GM19372 (cell line): ENCODE results near the gene TMEM182.

Experiments used
- ATAC-seq: cut with Tn5 transposase; IDR thresholded peaks from one replicate; pipeline ENCODE4 v1.9.1; 2021; ENCODE audit warnings: mild to moderate bottlenecking, low read depth, moderate library complexity; ENCODE audit not compliant: unreplicated experiment

The TMEM182 gene, protein sequence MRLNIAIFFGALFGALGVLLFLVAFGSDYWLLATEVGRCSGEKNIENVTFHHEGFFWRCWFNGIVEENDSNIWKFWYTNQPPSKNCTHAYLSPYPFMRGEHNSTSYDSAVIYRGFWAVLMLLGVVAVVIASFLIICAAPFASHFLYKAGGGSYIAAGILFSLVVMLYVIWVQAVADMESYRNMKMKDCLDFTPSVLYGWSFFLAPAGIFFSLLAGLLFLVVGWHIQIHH

DNA sequence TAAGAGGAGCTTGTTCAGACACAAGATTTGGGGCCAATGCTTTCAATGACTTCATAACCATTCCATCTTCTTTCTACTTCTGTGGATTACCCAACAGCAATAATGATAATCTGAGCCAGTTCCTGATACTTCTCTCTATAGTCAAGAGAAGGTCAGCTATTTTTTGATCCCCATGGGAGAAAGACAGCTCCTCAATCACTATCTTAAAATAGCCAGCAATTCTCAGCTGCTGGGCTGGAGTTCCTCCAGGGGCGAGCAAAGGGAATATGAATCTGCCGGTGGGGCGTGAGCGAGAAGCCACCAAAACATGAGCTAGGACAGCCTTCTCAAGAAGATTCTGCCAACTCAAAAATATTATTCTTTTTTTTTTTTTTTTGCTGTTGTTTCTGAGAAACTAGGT is at the start of gene TMEM182:
Gene TMEM182, plus strand, starts transcription at position 269 of the 400 bp plus-strand sequence. CDS start 187 bp downstream, outside the sequence.
- ATAC-seq, result no peak

DNA sequence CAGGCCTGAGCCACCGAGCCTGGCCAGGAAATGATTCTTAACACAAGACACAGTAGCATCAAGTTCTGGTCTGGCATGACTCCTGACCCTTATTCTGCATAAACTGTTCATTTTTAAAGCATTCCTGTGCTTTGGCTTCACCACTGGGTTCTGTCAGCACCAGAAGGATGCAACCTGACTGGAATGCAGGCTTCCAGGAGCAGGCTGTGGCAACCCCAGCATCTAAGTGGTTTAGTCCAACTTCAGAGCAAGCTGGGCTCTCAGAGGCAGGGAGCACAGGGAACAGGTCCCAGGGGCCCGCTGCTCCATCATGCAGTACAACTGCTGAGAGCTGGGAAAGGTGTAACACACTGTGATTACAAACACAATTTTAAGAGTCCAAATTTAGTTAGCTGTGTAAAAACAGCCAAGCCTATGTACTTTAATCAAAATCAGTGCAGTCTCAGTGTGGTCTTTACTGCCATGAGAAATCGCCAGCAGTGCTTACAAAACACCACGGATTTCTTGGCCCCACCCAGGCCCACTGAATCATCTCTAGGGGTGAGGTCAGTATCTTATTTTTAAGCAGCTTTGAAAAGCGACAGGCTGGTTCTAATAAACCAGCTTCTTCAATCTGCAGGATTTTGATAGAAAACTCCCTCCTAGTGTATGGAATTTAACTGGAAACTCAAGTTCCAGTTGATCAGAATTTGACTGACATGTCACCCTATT is 44.4 kb upstream of the TMEM182 start:
- no peak for ATAC-seq

DNA sequence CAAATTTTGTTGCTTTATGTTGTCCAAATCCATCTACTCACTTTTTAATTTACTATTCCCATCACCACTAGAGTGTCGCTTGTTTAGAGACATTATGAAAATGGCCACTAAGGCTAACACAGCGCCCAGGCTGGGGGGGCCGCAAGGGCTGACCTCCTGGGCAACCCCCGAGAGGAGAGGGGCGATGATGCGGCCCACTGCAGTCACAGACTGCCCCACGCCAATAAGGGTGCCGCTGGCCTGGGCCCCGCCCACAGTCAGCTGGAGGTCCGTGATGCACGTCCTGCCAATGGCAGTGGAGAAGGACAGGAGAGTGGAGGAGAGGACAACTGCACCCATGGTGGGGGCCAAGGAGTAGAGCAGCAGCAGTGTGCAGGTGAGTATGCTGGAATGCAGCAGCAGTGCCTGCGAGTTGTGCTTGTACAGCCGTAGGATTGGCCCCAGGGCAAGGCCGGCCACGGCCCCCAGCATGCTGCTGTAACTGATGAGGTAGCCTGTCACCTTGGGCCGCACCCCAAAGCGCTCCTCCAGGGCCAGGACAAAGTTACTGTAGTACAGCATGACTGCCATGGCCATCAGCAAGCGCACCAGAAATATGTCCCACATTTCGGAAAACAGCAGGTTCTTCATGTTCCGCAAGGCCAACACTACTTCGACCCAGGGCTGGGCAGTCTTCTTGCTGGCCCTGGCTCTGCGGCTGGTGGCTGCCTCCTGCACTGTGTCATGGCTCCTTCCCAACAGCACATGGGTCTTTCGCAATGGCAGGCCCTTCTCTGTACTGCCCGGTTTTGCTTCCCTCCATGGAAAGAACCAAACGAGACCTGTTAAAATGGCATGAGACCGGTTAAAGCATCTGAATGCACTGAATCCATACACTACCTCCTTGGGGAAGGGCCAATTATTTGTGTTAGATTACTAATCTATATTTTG is 43.2 kb upstream of the TMEM182 start:
- no peak for ATAC-seq

DNA sequence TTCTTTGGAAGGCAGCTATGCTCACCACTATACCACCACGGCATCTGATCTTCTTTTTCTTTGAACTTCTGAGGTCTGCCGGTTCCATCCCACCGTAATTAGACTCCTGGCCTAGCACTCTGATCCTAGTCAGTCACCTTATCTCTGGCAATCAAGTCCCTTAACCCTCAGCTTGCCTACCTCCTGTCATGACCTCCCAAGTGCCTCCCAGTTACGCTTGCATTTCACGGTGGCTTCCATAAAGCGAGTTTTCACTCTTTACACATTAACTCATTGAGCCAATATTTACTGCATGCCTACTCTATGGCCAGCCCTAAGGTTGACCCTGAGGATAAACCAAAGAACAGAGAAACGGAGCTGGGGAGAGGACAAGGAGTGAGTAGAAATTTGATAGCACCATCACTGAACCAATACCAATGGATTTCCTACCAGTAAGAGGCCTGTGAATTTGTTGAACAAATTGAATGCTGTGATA is 37.8 kb upstream of the TMEM182 start:
- ATAC-seq, result no peak

DNA sequence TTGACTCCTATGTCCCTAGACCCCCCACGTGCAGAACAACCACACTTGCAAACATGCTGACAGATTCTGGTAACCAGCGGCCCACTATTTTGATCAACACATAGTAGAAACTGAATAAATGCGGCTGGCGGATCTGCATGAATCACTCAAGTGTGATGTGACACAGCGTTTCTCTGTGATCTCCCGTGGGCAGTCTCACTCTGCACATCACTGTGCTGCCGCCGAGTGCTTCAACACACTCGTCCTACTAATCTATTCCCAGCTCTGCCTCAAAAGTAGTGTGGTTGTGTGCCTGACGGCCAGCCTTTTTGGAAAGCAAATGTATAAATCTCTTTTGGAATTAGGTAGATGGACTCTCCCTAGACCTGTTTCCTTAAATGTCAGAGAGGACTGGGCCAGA is 37.3 kb upstream of the TMEM182 start:
- ATAC-seq, result no peak

GRCh38 chr2:102726128-102727087 is 35.4 kb upstream of the TMEM182 start:
- no peak for ATAC-seq

DNA sequence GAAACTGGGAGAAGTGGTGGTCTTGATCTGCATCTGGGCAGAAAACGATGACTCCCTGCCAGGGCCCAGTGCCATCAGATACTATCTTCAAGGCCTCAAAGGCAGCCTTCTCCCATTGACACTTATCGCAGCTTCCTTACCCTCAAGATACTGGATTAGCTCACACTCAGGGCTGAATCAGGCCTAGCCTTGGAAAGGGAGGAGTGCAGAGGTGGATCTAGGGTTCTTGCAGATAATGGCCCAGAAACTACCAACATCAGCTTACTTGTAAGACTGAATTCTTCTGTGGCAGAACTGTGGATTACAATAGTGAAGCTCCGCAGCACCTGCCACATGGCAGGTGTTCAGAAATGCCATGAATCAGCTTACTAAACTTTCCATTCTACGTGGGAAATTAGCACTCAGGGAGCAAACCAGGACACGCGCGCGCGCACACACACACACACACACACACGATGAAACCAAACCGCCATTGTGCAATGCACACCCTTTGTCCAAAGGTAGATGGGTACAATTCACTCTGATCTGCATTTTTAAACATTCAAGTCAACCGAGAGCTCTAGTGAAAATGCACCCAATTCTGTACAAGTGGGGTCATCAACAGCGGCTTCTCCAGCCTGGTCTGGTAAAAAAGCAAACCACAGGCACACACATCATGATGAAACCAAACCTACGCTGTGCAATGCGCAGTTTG is 26.3 kb upstream of the TMEM182 start:
- ATAC-seq, result no peak

- ATAC-seq, result peak; percentile 6
These were observed 25.8 kb upstream of the TMEM182 start for GRCh38 chr2:102736110-102736409.

GRCh38 chr2:102736410-102737409 is 25.1 kb upstream of the TMEM182 start:
- peak; percentile 87 for ATAC-seq

DNA sequence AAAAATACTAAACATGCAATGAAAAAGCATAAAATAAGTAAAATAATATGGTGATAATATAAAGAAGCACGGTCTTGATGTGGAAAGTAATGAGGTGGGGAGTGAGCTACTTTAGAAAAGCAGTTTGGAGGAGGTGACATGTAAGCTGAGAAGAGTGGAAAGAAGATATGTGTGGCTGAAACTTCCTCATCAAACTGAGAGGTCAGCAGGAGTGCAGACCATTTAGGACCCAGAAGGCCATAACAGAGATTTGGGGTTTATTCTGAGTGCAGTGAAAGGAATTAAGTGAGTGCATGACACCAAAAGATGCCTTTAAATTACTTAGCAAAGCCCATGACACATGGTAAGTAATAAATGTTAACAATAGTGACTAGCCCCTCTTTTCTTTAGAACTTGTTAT is 24.4 kb upstream of the TMEM182 start:
- ATAC-seq, result peak; percentile 41

- ATAC-seq, result no peak
These were observed 18.6 kb upstream of the TMEM182 start for GRCh38 chr2:102743259-102743658.

DNA sequence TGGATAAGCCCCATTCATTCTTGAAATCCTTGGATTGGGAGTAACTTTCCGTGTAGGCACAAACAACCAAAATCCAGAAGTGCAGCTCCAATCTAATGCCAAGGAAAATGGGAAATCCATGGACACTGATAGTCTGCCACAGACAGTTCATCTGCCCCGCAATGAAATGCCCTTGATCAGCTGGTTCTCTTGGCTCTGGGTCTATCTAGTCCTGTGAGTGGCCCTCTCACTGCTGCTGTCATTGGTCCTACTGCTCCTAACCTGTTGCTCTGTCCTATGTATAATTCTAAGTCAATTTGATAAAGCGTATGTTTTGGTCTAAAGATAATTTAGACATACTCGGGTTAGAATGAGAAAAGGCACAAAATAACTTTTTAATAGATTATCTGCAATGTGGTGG is 13.7 kb upstream of the TMEM182 start:
- ATAC-seq, result no peak

DNA sequence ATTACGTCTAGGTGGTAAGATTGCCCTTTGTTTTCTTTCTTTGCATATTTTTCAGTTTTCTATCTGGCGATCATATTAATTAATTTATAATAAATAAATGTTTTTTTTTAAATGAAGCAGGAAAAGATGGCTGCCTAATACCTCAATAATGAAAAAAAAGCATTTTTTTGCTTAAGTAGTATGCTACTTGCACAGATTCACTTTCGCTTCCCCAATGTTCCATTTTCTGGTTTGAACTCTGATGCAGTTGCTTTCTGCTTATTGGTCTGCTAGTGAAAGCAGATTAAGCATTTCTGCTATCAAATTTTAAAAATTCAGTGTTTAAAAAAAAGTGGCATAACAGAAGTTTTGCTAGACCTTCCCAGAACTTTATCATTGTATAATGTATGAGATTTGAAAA is 11.9 kb upstream of the TMEM182 start:
- ATAC-seq, result no peak

- no peak for ATAC-seq
These were observed 8.2 kb upstream of the TMEM182 start for GRCh38 chr2:102753563-102754159.

DNA sequence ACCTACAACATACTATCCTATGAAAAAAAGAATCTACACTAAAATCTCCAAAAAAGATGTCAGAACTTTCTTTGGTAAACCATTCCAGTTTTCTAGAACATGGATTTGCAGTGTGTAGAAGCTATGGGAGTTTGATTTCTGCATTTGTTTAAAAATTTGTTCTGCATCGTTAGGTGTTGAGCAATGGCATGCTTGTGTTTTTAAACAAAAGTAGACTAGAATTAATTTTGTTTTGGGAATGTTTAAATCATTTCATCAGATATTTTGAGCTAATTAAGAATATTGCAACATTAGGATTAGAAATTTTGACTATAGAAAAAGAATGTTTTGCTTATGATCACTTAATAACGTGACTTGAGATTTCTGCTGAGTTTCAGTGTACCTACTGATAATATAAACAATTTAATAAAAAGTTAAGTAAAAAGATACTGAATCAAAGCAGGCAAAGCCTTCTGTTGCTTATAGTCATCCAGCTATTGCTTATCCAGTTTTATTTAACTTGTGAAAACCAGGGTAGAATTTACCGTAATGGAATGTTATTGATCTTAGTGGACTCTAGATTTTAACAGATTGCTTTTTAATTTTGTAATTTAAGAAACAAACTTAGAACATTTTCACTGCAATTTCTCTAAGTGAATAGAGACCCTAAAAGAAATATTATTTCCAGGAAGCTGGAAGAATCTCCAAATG is 7.2 kb upstream of the TMEM182 start:
- no peak for ATAC-seq

- ATAC-seq, result no peak
These were observed 6.5 kb upstream of the TMEM182 start for GRCh38 chr2:102755284-102755683.

GRCh38 chr2:102758439-102758838 is 3.4 kb upstream of the TMEM182 start:
- no peak for ATAC-seq
